ENCODE measurements around the gene MEAK7.

- TF ChIP-seq POLR2A (IDR thresholded peaks at IDR 0.05; ENCODE audit: low read length) (no peak), GATA1 (IDR thresholded peaks at IDR 0.05; ENCODE audit: low read depth, low read length) (no peak)
Observed at GRCh38 chr16:84503751-84504395, 586 bp downstream of the MEAK7 start.
